ENCODE data around the gene TMEM144. TPM values are rescaled to one million over a fixed set of nuclear protein-coding genes. Genes with fewer than 3 reads are reported as not detected.

Gene TMEM144
- total RNA-seq, 1 experiment from 2014 or later, result 17.9 TPM

DNA sequence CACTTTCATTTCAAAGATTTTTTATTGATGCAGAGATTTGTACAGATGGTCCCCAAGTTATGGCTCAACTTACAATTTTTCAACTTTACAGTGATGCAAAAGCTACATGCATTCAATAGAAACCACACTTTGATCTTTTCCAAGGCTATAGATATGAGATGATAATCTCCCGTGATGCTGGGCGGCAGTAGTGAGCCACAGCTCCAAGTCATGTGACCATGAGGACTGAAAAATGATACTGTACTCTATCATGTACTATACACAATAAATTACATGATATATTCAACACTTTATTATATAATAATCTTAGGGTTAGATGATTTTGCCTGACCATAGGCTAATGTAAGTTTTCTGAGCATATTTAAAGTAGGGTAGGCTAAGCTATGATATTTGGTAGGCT is 23.5 kb upstream of the TMEM144 start:
- H3K4me1 Mint-ChIP-seq (ENCODE audit: low read depth, unreplicated experiment), result no peaks in the 10 kb centered on the region
- no peaks in the 10 kb centered on the region for H3K27me3 Mint-ChIP-seq (ENCODE audit: insufficient read depth, unreplicated experiment)
- no peaks in the 10 kb centered on the region for H3K36me3 ChIP-seq (ENCODE audit: control insufficient read depth, insufficient read depth, low read length)
- H3K27me3 ChIP-seq (replicated peaks; ENCODE audit: control insufficient read depth, insufficient read depth, low read length), result no peaks in the 10 kb centered on the region
- peaks cover 7% of the 10 kb centered on the region for H3K36me3 Mint-ChIP-seq (ENCODE audit: insufficient read depth, unreplicated experiment)
- BruUV-seq (replicated peaks), result no TSS peak
- TF ChIP-seq, protein P1, sequence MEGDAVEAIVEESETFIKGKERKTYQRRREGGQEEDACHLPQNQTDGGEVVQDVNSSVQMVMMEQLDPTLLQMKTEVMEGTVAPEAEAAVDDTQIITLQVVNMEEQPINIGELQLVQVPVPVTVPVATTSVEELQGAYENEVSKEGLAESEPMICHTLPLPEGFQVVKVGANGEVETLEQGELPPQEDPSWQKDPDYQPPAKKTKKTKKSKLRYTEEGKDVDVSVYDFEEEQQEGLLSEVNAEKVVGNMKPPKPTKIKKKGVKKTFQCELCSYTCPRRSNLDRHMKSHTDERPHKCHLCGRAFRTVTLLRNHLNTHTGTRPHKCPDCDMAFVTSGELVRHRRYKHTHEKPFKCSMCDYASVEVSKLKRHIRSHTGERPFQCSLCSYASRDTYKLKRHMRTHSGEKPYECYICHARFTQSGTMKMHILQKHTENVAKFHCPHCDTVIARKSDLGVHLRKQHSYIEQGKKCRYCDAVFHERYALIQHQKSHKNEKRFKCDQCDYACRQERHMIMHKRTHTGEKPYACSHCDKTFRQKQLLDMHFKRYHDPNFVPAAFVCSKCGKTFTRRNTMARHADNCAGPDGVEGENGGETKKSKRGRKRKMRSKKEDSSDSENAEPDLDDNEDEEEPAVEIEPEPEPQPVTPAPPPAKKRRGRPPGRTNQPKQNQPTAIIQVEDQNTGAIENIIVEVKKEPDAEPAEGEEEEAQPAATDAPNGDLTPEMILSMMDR (IDR thresholded peaks at IDR 0.05; ENCODE audit: insufficient read depth in 1 of 2, low read depth in 1 of 2, low read length in 1 of 2, severe bottlenecking in 1 of 2, unreplicated experiment in 1 of 2), result no peak
- no peak overlapping the region for H3K27ac Mint-ChIP-seq (ENCODE audit: unreplicated experiment)
- no peaks in the 10 kb centered on the region for H3K9me3 ChIP-seq
- intact Hi-C loops (cut with micrococcal nuclease; ENCODE audit: unreplicated experiment), result no loop called here
- POLR2A ChIA-PET, result no interaction called here
- no peak overlapping the region for H3K4me3 Mint-ChIP-seq (ENCODE audit: unreplicated experiment)
- CTCF ChIA-PET, result no interaction called here
- no peaks in the 10 kb centered on the region for H3K9me3 Mint-ChIP-seq (ENCODE audit: unreplicated experiment)
- H3K4me1 ChIP-seq, result no peaks in the 10 kb centered on the region
- DNase-seq, result no peak
- H3K4me3 ChIP-seq (ENCODE audit: low read depth, low read length), result no peak overlapping the region

DNA sequence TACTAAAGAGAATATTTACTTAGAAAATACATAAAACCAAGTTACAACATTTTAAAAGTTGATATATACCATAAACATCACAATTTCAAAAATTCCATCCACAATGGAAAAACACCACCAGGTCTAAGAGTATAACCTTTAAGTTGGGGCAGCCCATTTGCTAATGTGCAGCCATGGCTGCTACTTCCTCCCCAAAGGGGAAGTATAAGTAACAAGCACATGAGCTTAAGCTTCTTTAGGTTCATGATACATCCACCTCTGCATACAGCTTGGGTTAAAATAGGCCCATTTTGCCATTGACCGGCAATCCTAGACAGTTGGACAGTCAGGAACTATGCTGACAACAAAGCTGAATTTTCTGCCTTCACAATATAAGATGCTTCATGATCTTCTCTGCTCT is 20.9 kb upstream of the TMEM144 start:
- CTCF ChIA-PET, result no interaction called here
- H3K4me3 ChIP-seq (ENCODE audit: low read depth, low read length), result no peak overlapping the region
- H3K4me1 ChIP-seq, result no peaks in the 10 kb centered on the region
- no peaks in the 10 kb centered on the region for H3K9me3 ChIP-seq
- BruUV-seq (replicated peaks), result no TSS peak
- intact Hi-C loops (cut with micrococcal nuclease; ENCODE audit: unreplicated experiment), result no loop called here
- no peaks in the 10 kb centered on the region for H3K27me3 ChIP-seq (replicated peaks; ENCODE audit: control insufficient read depth, insufficient read depth, low read length)
- H3K4me3 Mint-ChIP-seq (ENCODE audit: unreplicated experiment), result no peak overlapping the region
- H3K9me3 Mint-ChIP-seq (ENCODE audit: unreplicated experiment), result no peaks in the 10 kb centered on the region
- DNase-seq, result no peak
- POLR2A ChIA-PET, result no interaction called here
- peaks cover 6% of the 10 kb centered on the region for H3K4me1 Mint-ChIP-seq (ENCODE audit: low read depth, unreplicated experiment)
- no peak overlapping the region for H3K27ac Mint-ChIP-seq (ENCODE audit: unreplicated experiment)
- H3K36me3 Mint-ChIP-seq (ENCODE audit: insufficient read depth, unreplicated experiment), result peaks cover 7% of the 10 kb centered on the region
- TF ChIP-seq, protein P1 (IDR thresholded peaks at IDR 0.05; ENCODE audit: insufficient read depth in 1 of 2, low read depth in 1 of 2, low read length in 1 of 2, severe bottlenecking in 1 of 2, unreplicated experiment in 1 of 2), result no peak
- no peaks in the 10 kb centered on the region for H3K36me3 ChIP-seq (ENCODE audit: control insufficient read depth, insufficient read depth, low read length)
- no peaks in the 10 kb centered on the region for H3K27me3 Mint-ChIP-seq (ENCODE audit: insufficient read depth, unreplicated experiment)

DNA sequence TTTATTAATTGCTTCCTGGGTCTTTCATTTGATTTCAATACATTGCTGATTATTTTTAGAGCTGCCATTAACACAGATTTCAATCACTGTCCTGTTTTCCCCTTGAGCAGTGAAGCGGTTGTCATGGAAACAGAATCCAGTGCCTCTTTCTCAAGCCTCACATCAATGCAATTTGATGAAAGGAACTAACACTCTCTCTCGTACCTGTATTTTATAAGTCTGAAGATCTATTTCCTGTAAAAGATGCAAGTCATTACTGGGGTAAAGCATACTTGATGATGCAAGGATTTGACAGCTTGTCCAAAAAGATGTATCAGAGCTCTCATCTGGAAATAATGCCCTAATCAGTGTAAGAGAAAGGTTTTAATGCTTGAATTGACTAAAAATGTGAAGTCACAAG is 19.6 kb upstream of the TMEM144 start:
- Histone ChIP-seq H3K9me3 (no peaks in the 10 kb centered on the region), H3K27me3 (replicated peaks; ENCODE audit: control insufficient read depth, insufficient read depth, low read length) (no peaks in the 10 kb centered on the region), H3K4me3 (ENCODE audit: low read depth, low read length) (no peak overlapping the region), H3K4me1 (no peaks in the 10 kb centered on the region), H3K36me3 (ENCODE audit: control insufficient read depth, insufficient read depth, low read length) (no peaks in the 10 kb centered on the region)
- H3K4me1 Mint-ChIP-seq (ENCODE audit: low read depth, unreplicated experiment), result peaks cover 6% of the 10 kb centered on the region
- peaks cover 7% of the 10 kb centered on the region for H3K36me3 Mint-ChIP-seq (ENCODE audit: insufficient read depth, unreplicated experiment)
- DNase-seq, result no peak
- H3K27me3 Mint-ChIP-seq (ENCODE audit: insufficient read depth, unreplicated experiment), result no peaks in the 10 kb centered on the region
- H3K27ac Mint-ChIP-seq (ENCODE audit: unreplicated experiment), result no peak overlapping the region
- ChIA-PET CTCF (no interaction called here), POLR2A (interaction anchor here (1.6 kb wide), 1 partner anchor 20 kb away, joined by 4 read pairs; the partner anchor contains the start of gene TMEM144)
- no peak overlapping the region for H3K4me3 Mint-ChIP-seq (ENCODE audit: unreplicated experiment)
- TF ChIP-seq, protein P1 (IDR thresholded peaks at IDR 0.05; ENCODE audit: insufficient read depth in 1 of 2, low read depth in 1 of 2, low read length in 1 of 2, severe bottlenecking in 1 of 2, unreplicated experiment in 1 of 2), result no peak
- no TSS peak for BruUV-seq (replicated peaks)
- intact Hi-C loops (cut with micrococcal nuclease; ENCODE audit: unreplicated experiment), result loop anchor here (10.0 kb wide), 1 partner anchor 434 kb away; no protein-coding TSS in a partner anchor
- no peaks in the 10 kb centered on the region for H3K9me3 Mint-ChIP-seq (ENCODE audit: unreplicated experiment)

All from Caco-2 (cell line).